WERI-Rb-1 (cell line): ENCODE data around the gene KRT10.
"Not testable (repeated sequence)": the region's sequence is repeated elsewhere in the genome, so short reads cannot be mapped to it uniquely, and the experiment has no call there.

Source experiments
- DNase-seq: peaks from one replicate; pipeline ENCODE4 v3.0.0-alpha.2; 2020
- H3K27ac ChIP-seq: fragments of 250-450 bp; sonication (Bioruptor Pico); 2 replicates; pipeline ENCODE4 v1.5.1; 2020; ENCODE audit warnings: mild to moderate bottlenecking, moderate library complexity
- H3K27me3 ChIP-seq: fragments of 250-450 bp; sonication (Bioruptor Pico); 2 replicates; pipeline ENCODE4 v1.5.1; 2021; ENCODE audit warnings: mild to moderate bottlenecking, low read depth, moderate library complexity; ENCODE audit not compliant: insufficient read depth, severe bottlenecking
- H3K36me3 ChIP-seq: fragments of 250-450 bp; sonication (Bioruptor Pico); 2 replicates; pipeline ENCODE4 v1.5.1; 2020; ENCODE audit warnings: mild to moderate bottlenecking, moderate library complexity
- H3K4me3 ChIP-seq: 2 replicates; pipeline ENCODE4 v1.5.1; 2011; ENCODE audit warnings: low read depth, mild to moderate bottlenecking, control low read depth, low read length
- H3K9me3 ChIP-seq: fragments of 250-450 bp; sonication (Bioruptor Pico); 2 replicates; pipeline ENCODE4 v1.5.1; 2021; ENCODE audit warnings: mild to moderate bottlenecking, moderate library complexity; ENCODE audit not compliant: severe bottlenecking
- TF ChIP-seq, protein P1 (sequence below): IDR thresholded peaks from 2 replicates; pipeline ENCODE4 v1.5.1; 2011; ENCODE audit warnings: low read depth, mild to moderate bottlenecking, control low read depth, inconsistent platforms, low read length

KRT10 gene

DNA sequence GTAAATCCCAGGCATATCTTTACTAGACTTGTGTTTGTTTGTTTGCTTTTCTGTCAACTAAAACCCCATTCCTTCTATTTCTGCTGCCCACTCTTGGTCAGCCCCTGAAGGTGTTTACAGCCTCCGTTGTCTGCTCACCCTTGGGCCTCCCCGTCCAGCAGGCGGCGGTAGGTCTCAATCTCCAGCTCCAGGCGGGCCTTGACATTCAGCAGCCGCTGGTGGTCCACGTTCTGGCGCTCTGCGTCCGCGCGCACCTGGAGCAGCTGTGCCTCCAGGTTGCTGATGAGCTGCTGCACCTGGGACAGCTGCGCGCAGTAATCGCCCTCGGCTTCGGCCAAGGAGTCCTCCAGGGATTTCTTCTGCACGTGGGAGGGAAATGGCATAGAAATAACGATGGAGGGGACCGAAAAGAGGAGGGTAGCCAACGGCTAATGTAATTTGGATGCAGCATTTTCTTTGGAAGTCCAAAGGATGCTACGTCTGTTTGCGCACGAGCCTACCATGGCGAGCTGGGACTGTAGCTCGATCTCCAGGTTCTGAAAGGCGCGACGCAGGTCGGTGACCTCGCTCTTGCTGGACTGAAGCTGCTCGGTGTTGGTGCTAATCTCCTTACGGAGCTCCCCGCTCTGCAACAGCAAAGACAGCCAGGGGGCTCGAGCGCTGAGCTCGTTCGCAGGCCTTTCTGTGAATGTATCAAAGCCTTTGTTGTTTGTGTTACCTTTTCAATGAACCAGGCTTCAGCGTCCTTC, 40.7 kb upstream of the KRT10 start:
- H3K9me3 ChIP-seq, result peaks cover 4% of the 10 kb centered on the region
- DNase-seq, result peak; percentile 33
- H3K27me3 ChIP-seq, result peaks cover 91% of the 10 kb centered on the region
- no peaks in the 10 kb centered on the region for H3K36me3 ChIP-seq
- no peak overlapping the region for H3K4me3 ChIP-seq
- TF ChIP-seq, protein P1, sequence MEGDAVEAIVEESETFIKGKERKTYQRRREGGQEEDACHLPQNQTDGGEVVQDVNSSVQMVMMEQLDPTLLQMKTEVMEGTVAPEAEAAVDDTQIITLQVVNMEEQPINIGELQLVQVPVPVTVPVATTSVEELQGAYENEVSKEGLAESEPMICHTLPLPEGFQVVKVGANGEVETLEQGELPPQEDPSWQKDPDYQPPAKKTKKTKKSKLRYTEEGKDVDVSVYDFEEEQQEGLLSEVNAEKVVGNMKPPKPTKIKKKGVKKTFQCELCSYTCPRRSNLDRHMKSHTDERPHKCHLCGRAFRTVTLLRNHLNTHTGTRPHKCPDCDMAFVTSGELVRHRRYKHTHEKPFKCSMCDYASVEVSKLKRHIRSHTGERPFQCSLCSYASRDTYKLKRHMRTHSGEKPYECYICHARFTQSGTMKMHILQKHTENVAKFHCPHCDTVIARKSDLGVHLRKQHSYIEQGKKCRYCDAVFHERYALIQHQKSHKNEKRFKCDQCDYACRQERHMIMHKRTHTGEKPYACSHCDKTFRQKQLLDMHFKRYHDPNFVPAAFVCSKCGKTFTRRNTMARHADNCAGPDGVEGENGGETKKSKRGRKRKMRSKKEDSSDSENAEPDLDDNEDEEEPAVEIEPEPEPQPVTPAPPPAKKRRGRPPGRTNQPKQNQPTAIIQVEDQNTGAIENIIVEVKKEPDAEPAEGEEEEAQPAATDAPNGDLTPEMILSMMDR, result peak; percentile 40; the same call in 1 of the 2 replicates
- no peak overlapping the region for H3K27ac ChIP-seq

DNA sequence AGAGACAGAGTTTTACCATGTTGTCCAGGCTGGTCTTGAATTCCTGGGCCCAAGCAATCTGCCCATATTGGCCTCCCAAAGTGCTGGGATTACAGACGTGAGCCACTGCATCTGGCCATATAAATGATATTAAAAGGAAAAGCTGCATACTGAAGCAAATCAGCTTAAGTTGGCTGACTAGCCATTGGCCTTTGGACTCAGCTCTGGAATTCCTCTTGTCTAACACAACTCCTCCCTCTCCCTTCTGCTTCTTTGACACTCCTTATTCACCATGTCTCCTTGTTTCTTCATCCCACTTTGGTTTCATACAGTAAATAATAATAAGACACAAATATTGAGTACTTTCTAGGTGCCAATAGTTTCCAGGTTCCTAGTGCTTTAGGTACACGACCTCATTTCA, 37.1 kb upstream of the KRT10 start:
- no peaks in the 10 kb centered on the region for H3K36me3 ChIP-seq
- no peak for DNase-seq
- TF ChIP-seq, protein P1, result no peak
- peaks cover 77% of the 10 kb centered on the region for H3K27me3 ChIP-seq
- H3K4me3 ChIP-seq, result no peak overlapping the region
- peaks cover 4% of the 10 kb centered on the region for H3K9me3 ChIP-seq
- H3K27ac ChIP-seq, result no peak overlapping the region

DNA sequence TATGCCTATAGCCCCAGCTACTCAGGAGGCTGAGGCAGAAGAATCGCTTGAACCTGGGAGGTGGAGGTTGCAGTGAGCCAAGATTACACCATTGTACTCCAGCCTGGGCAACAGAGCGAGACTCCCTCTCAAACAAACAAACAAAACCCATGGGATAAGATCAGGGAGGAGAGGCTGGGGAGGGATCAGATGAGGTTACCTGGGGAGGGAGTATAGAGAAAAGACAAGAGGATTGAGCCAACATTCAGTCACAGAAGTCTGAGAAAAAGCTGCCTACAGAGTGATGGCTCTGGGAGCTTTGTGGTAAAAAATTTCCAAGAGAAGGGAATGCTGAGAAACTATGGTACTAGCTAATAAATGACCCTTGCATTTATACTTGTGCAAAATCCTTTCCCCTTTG, 36.3 kb upstream of the KRT10 start:
- not testable (repeated sequence) for DNase-seq
- H3K27me3 ChIP-seq, result peaks cover 77% of the 10 kb centered on the region

DNA sequence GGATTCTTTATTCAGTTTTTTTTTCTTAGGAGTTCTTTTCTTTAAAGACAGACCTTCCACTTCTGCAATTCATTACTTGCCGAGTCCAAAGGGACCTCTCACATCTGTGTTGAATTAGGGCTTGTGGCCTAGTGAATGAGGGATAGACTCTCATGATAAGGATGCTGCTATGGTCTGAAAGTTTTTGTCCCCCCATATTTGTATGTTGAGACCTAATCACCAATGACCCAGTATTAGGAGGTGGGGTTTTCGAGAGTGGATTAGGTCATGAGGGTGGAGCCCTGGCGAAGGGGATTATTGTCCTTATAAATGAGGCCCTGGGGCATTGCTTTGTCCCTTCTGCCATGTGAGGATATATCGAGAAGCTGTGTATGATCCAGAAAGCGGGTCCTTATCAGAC, 35.1 kb upstream of the KRT10 start:
- DNase-seq, result no peak
- Histone ChIP-seq H3K27me3 (peaks cover 77% of the 10 kb centered on the region), H3K27ac (no peak overlapping the region), H3K9me3 (no peaks in the 10 kb centered on the region), H3K36me3 (no peaks in the 10 kb centered on the region), H3K4me3 (no peak overlapping the region)
- TF ChIP-seq, protein P1, result no peak

More for the DNA sequence above, 36.3 kb upstream of the KRT10 start:
- not testable (repeated sequence) for H3K4me3 ChIP-seq, H3K27ac ChIP-seq, H3K9me3 ChIP-seq, H3K36me3 ChIP-seq

DNA sequence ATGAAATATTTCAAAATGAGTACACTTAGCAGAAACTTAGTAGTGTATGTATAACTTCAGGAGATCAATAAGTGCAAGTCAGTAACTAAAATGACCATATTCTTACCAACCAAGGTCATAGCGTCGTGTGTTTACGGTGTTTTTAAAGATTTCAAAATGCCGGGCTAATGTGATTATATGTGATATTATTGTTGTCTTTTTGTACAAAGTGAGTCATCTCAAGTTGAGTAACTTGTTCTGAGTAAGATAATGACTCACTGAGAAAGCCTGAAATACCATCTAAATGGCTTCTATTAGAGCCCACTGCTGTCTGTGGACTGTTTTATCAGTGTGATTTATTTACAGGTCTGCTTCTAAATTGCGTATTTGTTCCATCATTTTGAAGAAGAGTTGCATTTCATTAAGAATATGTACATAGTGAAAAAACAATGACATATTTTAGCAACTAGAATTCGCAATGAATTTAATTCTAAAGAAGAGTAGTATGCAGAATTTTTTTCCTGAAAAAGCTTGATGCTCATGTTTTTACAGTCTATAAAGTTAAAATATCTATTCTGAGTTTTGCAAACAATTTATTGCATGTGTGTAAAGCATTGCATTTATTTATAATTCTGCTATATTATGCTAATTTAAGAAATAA, 31.9 kb upstream of the KRT10 start:
- H3K9me3 ChIP-seq, result no peaks in the 10 kb centered on the region
- no peaks in the 10 kb centered on the region for H3K36me3 ChIP-seq
- DNase-seq, result no peak
- no peak overlapping the region for H3K27ac ChIP-seq
- no peak overlapping the region for H3K4me3 ChIP-seq
- TF ChIP-seq, protein P1, result no peak
- peaks cover 76% of the 10 kb centered on the region for H3K27me3 ChIP-seq

DNA sequence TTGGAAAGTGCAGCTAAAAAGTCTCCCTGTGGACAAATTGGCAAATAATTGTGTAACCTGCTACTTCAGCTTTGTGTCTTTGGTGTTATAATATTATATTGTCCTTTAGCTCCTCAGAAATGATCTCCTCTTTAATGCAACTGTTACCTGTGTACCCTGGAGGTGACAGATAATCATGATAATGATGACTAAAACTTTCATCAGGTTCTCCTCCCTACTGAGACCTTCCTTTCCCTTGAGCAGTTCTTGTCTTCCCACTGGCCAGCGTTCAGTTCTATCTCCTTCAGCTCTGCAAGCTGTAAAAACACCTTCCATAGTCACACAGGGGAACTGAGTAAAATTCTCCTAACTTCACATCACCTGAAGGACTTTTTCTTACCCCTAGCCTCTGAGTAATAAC, 29.9 kb upstream of the KRT10 start:
- peaks cover 86% of the 10 kb centered on the region for H3K27me3 ChIP-seq
- no peak for DNase-seq
- H3K4me3 ChIP-seq, result no peak overlapping the region
- TF ChIP-seq, protein P1, result no peak
- no peaks in the 10 kb centered on the region for H3K9me3 ChIP-seq
- H3K36me3 ChIP-seq, result no peaks in the 10 kb centered on the region
- no peak overlapping the region for H3K27ac ChIP-seq
